NCI-H524 (cell line): Measurements from ENCODE around the gene PAK3.

Experiments
- DNase-seq, 2 experiments: peaks; one replicate each; lab custom pipeline; 2025; lab: John Stamatoyannopoulos, UW

PAK3 gene

DNA sequence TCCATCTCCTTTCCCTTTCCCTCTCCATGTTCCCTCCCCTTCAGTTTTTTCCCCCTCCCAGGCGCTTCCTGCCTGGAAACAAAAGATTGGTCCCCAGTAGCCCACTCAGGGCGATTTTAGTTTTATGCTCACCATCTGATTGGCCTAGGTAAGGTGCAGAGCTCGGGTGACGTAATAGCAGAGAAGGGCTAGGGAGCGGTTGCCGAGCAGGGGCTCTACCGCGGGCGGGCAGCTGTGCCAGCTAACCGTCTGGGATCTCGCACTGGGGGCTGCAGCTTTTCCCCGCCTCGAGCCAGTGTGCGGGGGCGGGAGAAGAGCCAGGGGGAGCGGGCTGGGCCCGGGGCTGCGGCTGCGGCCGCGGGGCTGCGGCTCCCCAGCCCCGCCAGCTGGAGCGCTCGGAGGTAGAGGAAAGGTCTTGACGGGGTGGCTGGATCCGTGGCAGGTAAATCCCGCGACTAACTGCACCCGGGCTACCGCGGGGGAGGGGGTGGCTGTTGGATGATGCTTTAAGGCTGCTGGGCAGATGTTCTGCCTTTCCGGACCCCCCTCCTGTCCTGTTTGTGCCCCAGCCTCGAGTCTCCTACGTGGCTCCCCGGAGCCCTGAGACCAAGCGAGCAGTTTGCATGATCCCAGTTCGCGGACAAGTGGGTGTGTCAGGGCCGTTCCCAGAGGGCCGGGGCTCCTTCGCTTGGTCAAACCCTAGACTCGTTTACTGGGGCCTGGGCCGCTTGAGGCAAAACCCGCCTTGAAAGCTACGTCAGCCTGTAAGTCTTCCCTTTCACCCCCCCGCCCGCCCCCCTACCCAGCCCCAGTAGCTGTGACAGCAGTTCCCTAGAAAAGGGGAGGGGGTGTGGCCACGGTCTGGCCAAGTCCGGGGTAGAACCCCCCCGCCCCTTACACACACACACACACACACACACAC is at the start of gene PAK3:
TSS of gene PAK3 (plus strand) at position 218 of the 922 bp plus-strand sequence. CDS start 26,913 bp downstream, outside the sequence.
- DNase-seq: peak; percentile 93 to 94

DNA sequence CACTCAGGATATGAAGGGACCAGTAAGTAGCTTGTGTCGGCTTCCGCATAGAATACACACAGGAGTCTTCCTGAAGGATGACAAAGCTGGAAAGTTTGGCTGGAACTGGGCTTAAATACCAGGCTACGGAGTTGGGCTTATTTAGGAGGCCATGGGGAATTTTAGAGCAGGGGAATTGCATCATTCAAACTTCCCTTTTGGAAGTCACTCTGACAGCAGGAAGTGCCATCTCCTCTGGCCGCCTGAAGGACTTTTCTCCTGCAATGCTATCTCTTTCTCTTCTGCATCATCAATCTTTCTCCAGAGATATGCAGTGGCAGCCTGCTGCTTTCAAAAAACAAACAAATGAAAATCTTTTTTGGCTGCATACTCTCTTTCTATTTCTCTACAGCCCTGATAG is 48.4 kb upstream of the PAK3 start:
- DNase-seq: no peak

- DNase-seq: no peak
Measured at GRCh38 chrX:111052478-111052877, 43.5 kb upstream of the PAK3 start.

DNA sequence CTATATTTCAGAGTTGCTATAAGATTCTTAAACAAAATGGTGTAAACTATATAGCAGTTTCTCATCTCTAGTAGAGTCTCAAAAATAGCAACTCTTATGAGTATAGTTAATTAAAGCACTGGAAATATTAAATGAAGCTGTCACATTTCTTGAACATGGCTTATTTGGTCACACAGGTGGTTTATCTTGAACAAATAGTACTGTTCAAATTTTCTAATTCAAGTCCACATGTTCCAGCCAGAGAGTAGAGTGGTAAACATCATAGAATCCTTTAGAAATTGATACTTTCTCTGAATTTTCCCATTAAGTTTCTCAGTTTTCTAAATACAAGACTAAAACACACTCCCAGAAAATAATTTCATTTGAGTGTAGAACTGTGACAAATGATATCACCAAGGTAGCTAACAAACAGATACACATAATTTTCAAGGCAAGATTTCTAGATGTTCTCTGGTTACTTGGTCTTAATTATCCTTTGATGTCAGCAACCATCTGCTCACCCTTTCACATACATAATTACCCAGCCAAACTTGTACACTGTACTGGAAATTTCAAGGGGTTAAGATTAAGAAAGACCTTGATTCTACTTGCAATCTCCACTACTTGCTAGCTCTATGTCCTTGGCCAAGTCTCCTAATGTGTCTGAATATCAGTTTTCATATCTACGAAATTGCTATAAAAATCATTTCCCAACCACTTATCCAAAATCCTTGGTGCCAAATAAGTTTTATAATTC is 24.3 kb upstream of the PAK3 start:
- DNase-seq: peak; percentile 24 to 80

DNA sequence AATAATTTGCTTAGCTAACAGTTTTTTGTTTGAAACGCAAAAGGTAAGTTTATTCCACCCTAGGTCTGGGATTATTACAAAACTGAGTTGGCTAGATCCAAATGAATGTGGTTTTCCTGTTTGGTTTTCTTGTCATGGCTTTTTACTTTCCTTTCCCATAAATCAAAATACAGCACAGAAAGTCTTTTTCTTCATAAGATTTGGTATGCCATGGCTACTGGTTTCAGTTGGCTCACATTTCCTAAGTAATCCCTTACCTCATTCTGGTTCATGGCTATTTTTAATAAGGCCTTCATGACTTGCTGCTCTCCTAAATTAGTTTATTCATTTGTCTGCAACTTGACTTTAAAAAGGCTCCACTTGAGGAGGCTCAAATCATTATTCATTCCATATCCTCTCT is 12.9 kb upstream of the PAK3 start:
- DNase-seq: no peak

- DNase-seq: peak in 1 of 2 experiments; percentile 49
Measured at GRCh38 chrX:111086591-111087006, 9.4 kb upstream of the PAK3 start.

GRCh38 chrX:111088628-111089027 is 7.4 kb upstream of the PAK3 start:
- DNase-seq: no peak

- DNase-seq: no peak
Measured at GRCh38 chrX:111090458-111090857, 5.5 kb upstream of the PAK3 start.

DNA sequence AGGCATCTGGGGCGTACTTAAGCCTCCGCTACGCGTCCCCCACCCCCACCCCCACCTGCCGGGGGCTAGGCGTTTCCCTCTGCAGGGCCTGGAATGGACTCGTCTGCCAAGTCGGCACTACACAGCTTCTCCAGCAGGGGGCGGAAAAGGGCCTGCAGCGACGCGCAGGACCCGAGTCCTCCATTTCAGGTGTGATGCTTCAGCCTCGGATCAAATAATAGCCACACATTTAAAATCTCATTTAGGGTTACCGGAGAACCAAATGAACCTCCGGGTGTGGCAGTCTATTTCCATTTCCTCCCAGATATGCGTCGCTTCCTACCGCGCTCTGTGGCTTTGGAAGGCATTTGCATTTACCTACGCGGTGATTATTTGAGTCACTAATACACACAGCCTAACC is 2.9 kb downstream of the PAK3 start:
- DNase-seq: peak in 1 of 2 experiments; percentile 72

GRCh38 chrX:111100191-111100590 is 4.2 kb downstream of the PAK3 start:
- peak in 1 of 2 experiments; percentile 57 for DNase-seq

- DNase-seq: no peak
Measured at GRCh38 chrX:111101580-111101979, 5.6 kb downstream of the PAK3 start.

DNA sequence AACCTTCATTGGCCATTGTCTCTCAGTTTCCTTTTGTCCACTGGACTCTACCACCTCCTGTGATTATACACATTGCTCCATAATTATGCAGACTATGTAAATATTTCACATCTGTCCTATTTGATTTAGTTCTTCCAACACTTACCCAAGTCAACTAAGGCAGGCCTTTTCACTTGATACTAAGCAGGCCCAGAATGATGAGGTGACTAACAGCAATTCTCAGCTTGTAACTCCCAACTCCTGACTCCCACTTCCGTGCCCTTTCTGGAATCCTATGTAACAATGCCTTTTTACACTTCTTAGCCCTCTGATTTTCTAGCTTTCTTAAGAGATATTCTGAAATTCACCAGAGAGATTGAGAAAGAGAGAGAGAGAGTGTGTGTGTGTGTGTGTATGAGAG is 6.6 kb downstream of the PAK3 start:
- DNase-seq: no peak

- no peak for DNase-seq
Measured at GRCh38 chrX:111103246-111103645, 7.3 kb downstream of the PAK3 start.

GRCh38 chrX:111110098-111110775 is 14.2 kb downstream of the PAK3 start:
- DNase-seq: no peak

GRCh38 chrX:111114806-111115205 is 18.8 kb downstream of the PAK3 start:
- DNase-seq: no peak

- no peak for DNase-seq
Measured at GRCh38 chrX:111116666-111117065, 20.7 kb downstream of the PAK3 start.

GRCh38 chrX:111119341-111119740 is 23.4 kb downstream of the PAK3 start:
- no peak for DNase-seq

DNA sequence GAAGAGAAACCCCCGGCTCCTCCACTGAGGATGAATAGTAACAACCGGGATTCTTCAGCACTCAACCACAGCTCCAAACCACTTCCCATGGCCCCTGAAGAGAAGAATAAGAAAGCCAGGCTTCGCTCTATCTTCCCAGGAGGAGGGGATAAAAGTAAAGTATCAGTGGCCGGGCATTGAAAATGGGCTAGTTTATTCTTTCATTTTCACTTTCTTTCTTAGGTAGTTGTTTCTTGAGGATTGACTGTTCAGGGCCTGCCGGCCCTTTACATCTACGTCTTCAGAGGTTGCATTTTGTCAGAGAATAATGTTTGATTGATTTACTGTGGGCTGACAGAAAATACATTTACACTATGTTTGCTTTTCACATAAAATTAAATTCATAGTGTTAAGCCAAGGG is 27.1 kb downstream of the PAK3 start:
- no peak for DNase-seq

DNA sequence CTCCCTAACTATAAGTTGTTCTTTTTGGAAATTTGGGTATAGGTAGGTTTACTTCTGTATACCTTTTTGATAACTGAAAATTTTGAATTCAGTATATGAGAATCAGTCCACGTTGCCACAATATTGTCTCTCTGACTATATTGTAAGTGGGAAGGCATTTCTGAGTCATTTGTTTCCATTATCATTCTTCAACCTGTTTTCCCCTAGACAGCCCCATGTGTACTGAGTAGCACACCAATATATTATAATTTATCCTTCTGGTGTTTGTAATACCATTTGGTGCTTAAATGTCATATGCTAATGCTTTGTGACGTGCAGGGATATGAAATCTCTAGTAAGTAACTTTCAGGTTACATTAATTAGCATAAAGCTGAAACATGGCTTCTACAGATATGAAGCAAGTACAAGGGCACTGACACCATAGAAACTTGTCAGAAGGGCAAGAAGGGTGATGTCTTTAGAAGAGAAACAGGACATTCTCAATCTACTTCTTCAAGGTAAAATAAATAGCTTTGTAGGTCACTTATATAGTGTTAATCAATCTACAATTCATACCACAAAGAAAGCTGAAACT is 27.7 kb downstream of the PAK3 start:
- no peak for DNase-seq

DNA sequence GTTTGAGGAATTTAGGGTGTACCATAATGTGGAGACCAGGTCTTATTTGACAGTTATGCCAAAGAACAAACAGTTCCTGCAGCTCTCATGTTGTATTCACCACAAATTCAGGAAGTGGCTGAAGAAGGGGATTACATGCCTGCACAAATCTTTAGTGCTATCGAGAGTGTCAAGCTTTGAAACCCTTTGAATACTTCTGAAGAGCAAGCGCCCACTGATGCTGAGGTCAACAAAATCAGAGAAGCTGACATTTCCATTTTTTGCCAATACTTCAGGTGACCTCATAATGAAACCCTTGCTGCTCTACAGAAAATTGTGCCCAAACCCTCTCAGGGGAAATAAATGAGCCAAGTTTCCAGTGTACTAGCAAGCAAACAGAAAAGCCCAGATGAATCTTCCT is 28.4 kb downstream of the PAK3 start:
- no peak for DNase-seq

DNA sequence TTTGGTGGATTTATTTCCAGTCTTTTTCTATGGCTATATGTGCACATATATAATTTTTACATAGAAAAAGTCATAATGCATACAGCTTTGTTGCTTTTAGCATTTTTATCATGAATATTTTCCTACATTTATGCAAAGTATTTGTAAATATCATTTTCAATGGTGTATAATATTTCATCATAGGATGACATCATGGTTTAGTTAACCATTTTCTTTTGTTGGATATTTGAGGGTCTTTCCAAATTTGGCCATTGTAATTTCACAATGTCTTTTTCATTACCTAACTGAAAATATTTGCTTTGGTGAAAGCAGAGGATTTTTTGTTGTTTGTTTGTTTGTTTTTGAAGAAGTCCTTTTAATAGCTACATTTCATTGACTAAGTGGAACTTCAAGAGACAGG is 31.0 kb downstream of the PAK3 start:
- DNase-seq: no peak

GRCh38 chrX:111129921-111130320 is 33.9 kb downstream of the PAK3 start:
- DNase-seq: no peak
